ENCODE data around the gene CCDC43. TPM values are rescaled to one million over a fixed set of nuclear protein-coding genes. Genes with fewer than 3 reads are reported as not detected.
"Not testable (repeated sequence)": the region's sequence is repeated elsewhere in the genome, so short reads cannot be mapped to it uniquely, and the experiment has no call there.

CCDC43 gene
- total RNA-seq, 1 donor from 2014 or later = 18.8 TPM

- no peak overlapping the region for H3K27ac ChIP-seq
- no peaks in the 10 kb centered on the region for H3K36me3 ChIP-seq
- DNase-seq = no peak
- H3K4me3 ChIP-seq = no peak overlapping the region
- intact Hi-C loops (cut with DNase I) = no loop called here
- H3K4me1 ChIP-seq = no peaks in the 10 kb centered on the region
- TF ChIP-seq CTCF (IDR thresholded peaks at IDR 0.05) = peak; percentile 51
- H3K9me3 ChIP-seq = no peaks in the 10 kb centered on the region
- peak; percentile 63 for ATAC-seq
- no peaks in the 10 kb centered on the region for H3K27me3 ChIP-seq
Observed at GRCh38 chr17:44636562-44636961, 53.0 kb downstream of the CCDC43 start.

GRCh38 chr17:44634401-44634800 lies 55.2 kb downstream of the CCDC43 start:
- ATAC-seq; H3K27ac ChIP-seq; H3K4me3 ChIP-seq; H3K27me3 ChIP-seq; intact Hi-C loops (cut with DNase I); H3K36me3 ChIP-seq; DNase-seq; H3K4me1 ChIP-seq; H3K9me3 ChIP-seq: not testable (repeated sequence)

GRCh38 chr17:44633998-44634397 lies 55.6 kb downstream of the CCDC43 start:
- intact Hi-C loops (cut with DNase I) = no loop called here
- DNase-seq (no peak), ATAC-seq (no peak)

GRCh38 chr17:44630703-44631102 lies 58.9 kb downstream of the CCDC43 start:
- ATAC-seq = no peak
- Histone ChIP-seq H3K4me1 (no peaks in the 10 kb centered on the region), H3K27me3 (no peaks in the 10 kb centered on the region), H3K4me3 (no peak overlapping the region), H3K36me3 (no peaks in the 10 kb centered on the region), H3K27ac (no peak overlapping the region), H3K9me3 (no peaks in the 10 kb centered on the region)
- TF ChIP-seq CTCF (IDR thresholded peaks at IDR 0.05) = no peak
- intact Hi-C loops (cut with DNase I) = no loop called here
- DNase-seq = no peak

More at GRCh38 chr17:44633998-44634397, 55.6 kb downstream of the CCDC43 start:
- no peak for TF ChIP-seq CTCF (IDR thresholded peaks at IDR 0.05)
- H3K27ac ChIP-seq = no peak overlapping the region
- H3K4me1 ChIP-seq = no peaks in the 10 kb centered on the region
- no peak overlapping the region for H3K4me3 ChIP-seq
- no peaks in the 10 kb centered on the region for H3K9me3 ChIP-seq
- H3K36me3 ChIP-seq = no peaks in the 10 kb centered on the region
- H3K27me3 ChIP-seq = no peaks in the 10 kb centered on the region

GRCh38 chr17:44629314-44629713 lies 60.3 kb downstream of the CCDC43 start:
- DNase-seq = no peak
- Histone ChIP-seq H3K27ac (no peak overlapping the region), H3K9me3 (no peaks in the 10 kb centered on the region), H3K36me3 (no peaks in the 10 kb centered on the region), H3K4me1 (no peaks in the 10 kb centered on the region), H3K4me3 (no peak overlapping the region), H3K27me3 (no peaks in the 10 kb centered on the region)
- intact Hi-C loops (cut with DNase I) = loop anchor here (10.0 kb wide), 1 partner anchor 85 kb away; no protein-coding TSS in a partner anchor
- no peak for ATAC-seq
- no peak for TF ChIP-seq CTCF (IDR thresholded peaks at IDR 0.05)

GRCh38 chr17:44628243-44629188 lies 61.1 kb downstream of the CCDC43 start:
- Histone ChIP-seq H3K4me3 (peak overlapping the region; percentile 30), H3K36me3 (no peaks in the 10 kb centered on the region), H3K4me1 (no peaks in the 10 kb centered on the region), H3K27me3 (no peaks in the 10 kb centered on the region), H3K9me3 (no peaks in the 10 kb centered on the region), H3K27ac (no peak overlapping the region)
- intact Hi-C loops (cut with DNase I) = loop anchor here (10.0 kb wide), 1 partner anchor 84 kb away; no protein-coding TSS in a partner anchor
- no peak for DNase-seq
- ATAC-seq = peak; percentile 80
- TF ChIP-seq CTCF (IDR thresholded peaks at IDR 0.05) = no peak

All from upper lobe of right lung (tissue), 1 donor.